Hematopoietic multipotent progenitor cell treated with erythropoietin and hydrocortisone succinate and interleukin-3 and kit ligand, for 15 days (in vitro differentiated cells): ENCODE data around the gene SLC30A2.

ENCODE experiments used
- DNase-seq: peaks from one replicate; pipeline ENCODE4 v3.0.0-alpha.2; 2015; ENCODE audit warnings: low spot score

Gene SLC30A2

DNA sequence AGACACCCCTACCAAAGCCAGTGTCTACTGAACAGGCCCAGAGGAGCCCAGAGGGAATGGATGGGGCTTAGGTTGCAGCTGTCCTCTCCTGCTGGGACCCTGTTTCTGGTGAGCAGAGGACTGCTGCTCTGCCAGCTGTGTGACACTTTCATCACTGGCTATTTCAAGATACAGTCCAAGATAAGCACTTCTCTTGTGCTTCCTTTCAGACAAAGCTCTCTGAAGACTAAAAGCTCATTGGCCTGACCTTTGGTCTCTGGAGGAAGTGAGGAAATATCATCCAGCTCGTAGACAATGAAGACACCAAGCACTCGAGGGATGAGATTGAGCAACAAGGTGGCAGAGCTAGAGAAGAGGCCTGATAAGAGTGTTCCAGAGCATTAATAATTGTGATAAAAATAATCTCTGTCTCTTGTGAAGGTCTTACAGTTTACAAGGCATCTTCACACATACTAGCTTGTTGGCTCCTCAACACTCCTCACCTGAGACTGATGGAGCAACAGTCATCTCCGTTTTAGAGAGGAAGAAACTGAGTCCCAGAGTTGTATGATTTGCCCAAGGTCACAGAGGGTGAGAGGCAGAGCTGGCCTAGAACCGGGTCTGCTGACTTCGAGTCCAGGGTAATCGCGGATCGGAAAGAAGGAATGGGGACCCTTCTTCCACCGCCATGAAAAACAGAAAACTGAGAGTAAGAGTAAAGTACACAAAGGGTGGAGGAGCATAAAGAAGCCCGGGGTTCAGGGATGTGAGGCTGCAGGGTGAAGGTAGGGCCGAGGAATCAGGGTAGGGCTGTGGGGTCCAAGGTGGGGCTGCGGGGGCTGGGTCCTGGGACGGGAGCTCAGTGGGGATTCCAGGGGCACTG, 48.7 kb downstream of the SLC30A2 start:
- DNase-seq: no peak

DNA sequence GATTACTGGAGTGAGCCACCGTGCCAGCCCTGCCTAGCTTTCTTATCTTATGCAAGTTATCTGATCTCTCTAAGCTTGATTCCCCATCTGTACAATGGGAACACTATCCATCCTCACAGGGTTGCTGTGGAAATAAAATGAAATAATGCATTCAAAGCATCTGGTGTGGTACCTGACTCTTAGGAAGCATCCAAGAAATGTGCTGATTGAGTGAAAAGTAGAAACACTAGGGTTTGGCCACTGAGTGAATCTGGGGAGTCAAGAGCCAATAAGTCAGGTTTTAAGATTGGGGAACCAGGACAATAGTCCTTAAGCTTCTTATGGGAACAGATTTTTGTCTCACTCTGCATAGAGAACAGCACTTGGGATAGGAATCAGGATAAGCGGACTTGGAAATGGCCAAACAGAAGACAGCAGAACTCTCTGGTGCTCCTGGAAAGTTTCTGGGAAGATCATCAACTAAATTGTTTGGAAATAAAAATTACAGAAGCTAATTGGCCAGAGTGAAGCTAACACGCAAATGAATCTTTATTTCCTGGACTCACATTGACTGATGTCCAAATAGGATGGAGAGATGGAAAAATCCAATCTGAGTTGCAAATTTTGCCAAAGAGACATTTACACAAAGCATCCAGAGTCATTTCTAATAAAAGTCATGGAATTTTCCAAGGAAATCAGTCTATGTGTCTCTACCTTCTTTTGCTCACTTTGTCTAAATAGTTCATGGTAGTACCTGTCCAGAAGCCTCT, 51.3 kb downstream of the SLC30A2 start:
- DNase-seq: no peak

DNA sequence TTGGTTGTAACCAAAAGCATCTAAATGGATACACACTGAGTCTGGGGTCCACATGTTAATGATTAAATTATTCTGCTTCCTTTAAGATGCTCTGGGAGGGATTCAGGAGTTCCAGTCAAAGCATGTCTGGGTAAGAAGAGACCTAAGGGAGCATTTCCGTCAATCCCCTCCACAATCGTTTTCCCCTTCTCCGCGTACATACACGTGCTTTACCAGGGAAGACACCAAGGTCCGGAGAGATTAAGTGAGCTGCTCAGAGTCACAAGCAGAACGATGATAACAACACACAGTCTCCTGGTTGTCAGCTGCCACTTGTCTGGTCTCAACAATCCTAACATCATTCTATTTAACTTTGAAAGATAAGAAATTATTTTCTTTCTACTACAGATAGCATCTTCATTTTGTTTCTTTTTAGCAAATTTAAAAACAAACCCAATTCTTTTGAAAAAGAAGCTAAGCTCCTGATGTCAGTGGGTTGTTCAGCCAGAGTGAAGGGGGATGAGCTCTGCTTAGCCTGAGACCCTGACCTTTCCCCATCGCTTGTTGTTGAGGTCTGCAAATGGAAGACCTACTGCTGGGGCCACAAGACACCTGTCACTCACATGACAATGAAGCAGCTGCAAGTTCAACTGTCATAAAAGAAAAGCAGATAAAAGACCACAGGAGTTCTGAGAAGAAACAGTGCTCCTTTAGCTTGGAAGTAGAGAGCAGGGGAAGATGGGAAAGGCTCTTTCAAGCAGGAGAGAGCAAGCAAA, 52.5 kb downstream of the SLC30A2 start:
- DNase-seq: no peak

DNA sequence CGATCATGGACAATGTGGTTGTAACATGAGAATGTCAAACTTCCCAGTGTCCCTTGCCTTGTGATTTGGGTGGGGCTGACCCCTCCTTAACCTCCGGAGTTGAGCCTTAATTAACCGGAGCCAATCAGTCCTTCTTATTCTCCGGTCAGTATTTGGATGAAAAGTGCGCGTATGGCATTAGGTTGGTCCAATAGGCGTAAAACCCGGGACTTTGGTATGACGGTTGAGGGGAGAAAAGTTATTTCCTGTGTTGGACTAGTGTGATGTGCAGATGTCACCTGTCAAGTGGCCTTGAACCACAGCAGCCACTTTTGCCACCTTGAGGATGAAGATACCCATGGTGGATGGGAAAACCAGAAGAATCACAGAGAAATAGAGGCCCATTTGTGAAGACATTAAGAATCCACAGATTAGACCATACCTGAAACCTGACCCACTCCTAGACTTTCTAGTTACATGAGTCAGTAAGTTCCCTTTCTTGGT, 53.2 kb downstream of the SLC30A2 start:
- DNase-seq: no peak

DNA sequence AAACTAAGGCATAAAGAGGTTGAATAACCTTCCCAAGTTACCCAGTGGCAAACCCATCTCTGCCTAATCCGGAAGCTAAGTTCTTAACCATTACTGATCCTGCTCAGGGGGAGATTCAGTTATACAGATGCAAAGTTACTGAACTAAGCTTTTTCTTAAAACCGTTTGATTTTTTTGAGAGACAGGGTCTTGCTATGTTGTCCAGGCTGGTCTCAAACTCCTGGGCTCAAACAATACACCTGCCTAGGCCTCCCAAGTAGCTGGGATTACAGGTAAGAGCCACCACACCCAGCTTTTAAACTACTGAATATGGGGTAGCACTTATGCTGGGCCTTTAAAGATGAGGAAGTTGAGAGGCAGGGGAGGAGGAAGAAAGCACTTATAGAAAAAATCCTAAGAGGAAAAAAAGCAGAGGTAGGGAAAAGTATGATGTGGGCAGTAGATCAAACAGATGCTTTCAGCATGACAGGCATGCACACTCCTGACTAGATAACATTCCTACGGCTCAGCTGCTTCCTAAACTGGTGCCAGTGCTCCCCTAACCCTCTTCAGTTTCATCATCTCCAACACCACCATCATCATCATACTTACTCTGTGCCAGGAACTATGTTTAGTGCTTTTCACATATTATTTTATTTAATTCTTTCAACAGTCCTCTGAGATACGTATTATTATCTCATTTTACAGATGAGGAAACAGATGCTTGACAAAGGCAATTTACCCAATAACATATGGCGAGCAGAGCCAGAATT, 53.8 kb downstream of the SLC30A2 start:
- DNase-seq: no peak

DNA sequence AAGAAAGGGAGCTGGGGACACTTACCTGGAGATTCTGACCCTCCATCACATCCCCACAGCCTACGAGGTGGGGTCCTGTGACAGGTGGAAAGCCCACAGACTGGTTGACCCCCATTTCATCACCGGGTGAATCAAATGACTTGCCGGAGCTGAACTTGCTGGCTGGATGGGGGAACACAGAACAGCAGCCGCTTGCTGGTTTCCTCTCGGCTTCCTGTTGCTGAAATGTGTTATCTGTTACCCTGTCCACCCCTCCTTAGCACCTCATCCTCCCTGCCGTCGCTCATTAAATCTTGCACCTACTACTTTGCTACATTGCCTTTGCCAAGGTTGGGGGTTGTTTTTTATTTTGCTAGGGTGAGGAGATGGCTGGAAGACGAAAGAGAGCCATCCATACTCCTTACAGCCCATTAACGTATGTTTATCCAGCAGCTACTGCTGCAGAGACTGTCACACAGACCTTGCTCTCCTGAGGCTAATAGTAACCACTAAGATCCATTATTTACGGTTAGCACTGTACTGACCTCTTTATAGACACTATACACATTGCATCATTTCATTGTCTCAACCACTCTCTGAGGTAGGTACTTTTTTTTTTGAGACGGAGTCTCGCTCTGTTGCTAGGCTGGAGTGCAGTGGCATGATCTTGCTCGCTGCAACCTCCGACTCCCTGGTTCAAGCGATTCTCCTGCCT, 55.1 kb downstream of the SLC30A2 start:
- DNase-seq: no peak

DNA sequence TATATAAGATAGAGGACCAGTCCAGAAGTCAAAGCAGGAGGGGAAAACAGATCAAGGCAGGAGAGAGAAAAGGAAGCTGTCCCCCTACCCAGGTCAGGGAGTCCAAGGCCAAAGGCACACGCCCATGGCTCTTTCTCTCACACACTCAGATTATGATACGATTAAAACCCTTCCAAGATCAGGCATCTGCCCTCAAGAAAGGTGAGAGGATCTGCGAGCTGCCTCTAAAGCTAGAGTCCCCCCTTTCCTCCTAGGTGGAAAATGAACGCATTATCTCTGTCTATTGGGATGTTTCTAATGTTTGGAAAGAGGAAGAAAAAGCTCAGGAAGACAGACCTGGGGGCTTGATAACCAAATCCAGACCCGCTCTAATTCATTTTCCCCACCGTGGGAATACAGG, 55.7 kb downstream of the SLC30A2 start:
- no peak for DNase-seq

DNA sequence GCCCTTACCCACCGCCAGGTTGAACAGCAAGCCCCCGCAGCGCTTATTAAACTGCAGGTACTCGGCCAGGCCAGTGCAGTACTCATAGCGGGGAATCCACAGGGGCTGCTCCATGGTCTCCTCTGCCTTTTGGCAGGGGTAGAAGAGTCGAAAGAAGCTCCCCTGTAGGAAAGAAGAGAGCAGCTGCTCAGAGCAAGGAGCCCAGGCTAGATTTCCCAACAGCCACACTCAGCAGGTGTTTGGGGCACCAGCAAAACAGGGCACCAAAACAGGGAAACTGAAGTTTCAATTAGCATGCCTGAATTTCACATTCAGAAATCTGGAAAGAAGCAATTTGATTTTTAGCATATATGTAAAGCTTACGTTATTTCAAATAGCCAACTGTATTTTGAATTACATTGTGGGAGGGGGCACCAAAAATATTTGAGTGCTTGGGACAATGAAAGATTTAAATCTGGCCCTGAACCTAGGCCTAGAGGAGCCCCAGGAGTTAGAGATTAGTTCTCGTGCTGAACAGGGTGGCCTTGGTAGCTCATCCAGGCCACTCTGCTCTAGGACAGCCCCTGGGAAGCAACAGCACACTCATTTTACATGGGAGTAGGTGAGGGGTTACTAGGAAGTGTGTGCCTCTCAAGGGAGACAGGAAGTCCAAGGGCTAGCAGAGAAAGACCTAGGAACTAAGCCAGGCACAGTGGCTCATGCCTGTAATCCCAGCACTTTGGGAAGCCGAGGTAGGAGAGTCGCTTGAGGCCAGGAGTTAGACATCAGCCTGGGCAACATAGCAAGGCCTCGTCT, 56.3 kb downstream of the SLC30A2 start:
- DNase-seq: no peak

DNA sequence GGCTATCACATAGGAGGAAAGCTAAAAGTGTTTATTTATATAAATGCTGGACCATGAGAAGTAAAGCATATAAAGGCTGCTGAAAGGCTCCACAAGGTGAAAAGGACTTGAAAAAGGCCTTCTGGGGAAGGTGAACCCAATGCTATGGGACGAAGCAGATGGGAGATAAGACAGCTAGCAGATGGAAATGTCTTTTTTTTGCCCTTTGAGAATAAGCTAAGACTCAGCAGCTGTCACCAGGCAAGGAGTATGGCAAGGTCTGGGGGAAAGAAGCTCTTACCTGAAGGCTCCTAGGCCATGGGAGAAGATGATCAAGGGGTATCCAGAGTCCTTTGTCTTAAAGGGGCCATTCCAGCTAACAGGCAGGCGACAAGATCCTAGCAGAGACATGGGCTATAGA, 58.0 kb downstream of the SLC30A2 start:
- no peak for DNase-seq
